Measurements from ENCODE around the gene DDX42.
"Not testable (repeated sequence)": the region's sequence is repeated elsewhere in the genome, so short reads cannot be mapped to it uniquely, and the experiment has no call there.

The DDX42 gene

GRCh38 chr17:63838631-63839171, 64.7 kb downstream of the DDX42 start:
- DNase-seq (ENCODE audit: low spot score), result no peak

- no peak for DNase-seq (ENCODE audit: low spot score)
Observed at GRCh38 chr17:63840591-63841349, 66.8 kb downstream of the DDX42 start.

GRCh38 chr17:63841350-63842172, 67.6 kb downstream of the DDX42 start:
- DNase-seq (ENCODE audit: low spot score), result no peak

- DNase-seq (ENCODE audit: low spot score), result no peak
Observed at GRCh38 chr17:63842173-63842539, 68.2 kb downstream of the DDX42 start.

- peak; percentile 96 for DNase-seq (ENCODE audit: low spot score)
Observed at GRCh38 chr17:63842540-63843386, 68.8 kb downstream of the DDX42 start, which contains the start of gene SMARCD2. SMARCD2 (minus strand) TSS chr17:63842685; CDS start chr17:63842674, 11 bp downstream.

- DNase-seq (ENCODE audit: low spot score), result peak; percentile 78
Observed at GRCh38 chr17:63843387-63843888, 69.5 kb downstream of the DDX42 start.

- DNase-seq (ENCODE audit: low spot score), result no peak
Observed at GRCh38 chr17:63843910-63844677, 70.1 kb downstream of the DDX42 start.

GRCh38 chr17:63845509-63845908, 71.5 kb downstream of the DDX42 start:
- no peak for DNase-seq (ENCODE audit: low spot score)

GRCh38 chr17:63847525-63848249, 73.7 kb downstream of the DDX42 start:
- DNase-seq (ENCODE audit: low spot score), result no peak

- peak; percentile 97 for DNase-seq (ENCODE audit: low spot score)
Observed at GRCh38 chr17:63848834-63849689, 75.1 kb downstream of the DDX42 start.

GRCh38 chr17:63850401-63850800, 76.4 kb downstream of the DDX42 start:
- no peak for DNase-seq (ENCODE audit: low spot score)

GRCh38 chr17:63853260-63853659, 79.3 kb downstream of the DDX42 start:
- no peak for DNase-seq (ENCODE audit: low spot score)

- no peak for DNase-seq (ENCODE audit: low spot score)
Observed at GRCh38 chr17:63854709-63855108, 80.7 kb downstream of the DDX42 start.

GRCh38 chr17:63855185-63855584, 81.2 kb downstream of the DDX42 start:
- DNase-seq (ENCODE audit: low spot score), result no peak

- not testable (repeated sequence) for DNase-seq (ENCODE audit: low spot score)
Observed at GRCh38 chr17:63856425-63856824, 82.5 kb downstream of the DDX42 start.

GRCh38 chr17:63859257-63859656, 85.3 kb downstream of the DDX42 start:
- DNase-seq (ENCODE audit: low spot score), result no peak

- DNase-seq (ENCODE audit: low spot score), result not testable (repeated sequence)
Observed at GRCh38 chr17:63866625-63867024, 92.7 kb downstream of the DDX42 start.
